Kidney epithelial cell (primary cell): ENCODE results near the gene SERPINB3. TPM values are rescaled to one million over a fixed set of nuclear protein-coding genes. Genes with fewer than 3 reads are reported as not detected.

ENCODE experiments used
- DNase-seq: peaks from one replicate; pipeline ENCODE4 v3.0.0-alpha.2; 2010; ENCODE audit warnings: low read depth
- H3K27me3 ChIP-seq: 2 replicates; pipeline ENCODE4 v1.6.0; 2011; ENCODE audit warnings: low read length; ENCODE audit not compliant: control insufficient read depth, insufficient read depth
- H3K36me3 ChIP-seq: 2 replicates; pipeline ENCODE4 v1.5.1; 2011; ENCODE audit warnings: low read length; ENCODE audit not compliant: control insufficient read depth, insufficient read depth
- H3K4me3 ChIP-seq: 2 replicates; pipeline ENCODE4 v1.5.1; 2011; ENCODE audit warnings: low read depth, mild to moderate bottlenecking, control low read depth, low read length
- CTCF ChIP-seq: IDR thresholded peaks from 2 replicates; pipeline ENCODE4 v1.5.1; 2011; ENCODE audit warnings: mild to moderate bottlenecking, moderate library complexity, low read length, control low read depth, inconsistent platforms; ENCODE audit not compliant: insufficient read depth, poor library complexity, severe bottlenecking
- total RNA-seq: library from RNA; depleted of rRNA; stranded (reverse); fragments of >200 nt; gene quantifications from 2 replicates; pipeline ENCODE4 v1.2.3, GENCODE V29; 2015

Gene SERPINB3
- total RNA-seq, 1 donor from 2014 or later, result not detected

- H3K36me3 ChIP-seq, result no peaks in the 10 kb centered on the region
- DNase-seq, result no peak
- TF ChIP-seq CTCF, result no peak
- no peak overlapping the region for H3K4me3 ChIP-seq
- no peaks in the 10 kb centered on the region for H3K27me3 ChIP-seq
Observed at GRCh38 chr18:63700501-63700900, 38.8 kb upstream of the SERPINB3 start.

GRCh38 chr18:63697097-63697660, 35.5 kb upstream of the SERPINB3 start:
- no peak overlapping the region for H3K4me3 ChIP-seq
- DNase-seq, result no peak
- H3K36me3 ChIP-seq, result no peaks in the 10 kb centered on the region
- H3K27me3 ChIP-seq, result no peaks in the 10 kb centered on the region
- no peak for TF ChIP-seq CTCF

- H3K27me3 ChIP-seq, result no peaks in the 10 kb centered on the region
- H3K36me3 ChIP-seq, result no peaks in the 10 kb centered on the region
- H3K4me3 ChIP-seq, result no peak overlapping the region
Observed at GRCh38 chr18:63689064-63689463, 27.4 kb upstream of the SERPINB3 start.

GRCh38 chr18:63686871-63687270, 25.2 kb upstream of the SERPINB3 start:
- TF ChIP-seq CTCF, result no peak
- H3K4me3 ChIP-seq, result no peak overlapping the region
- H3K27me3 ChIP-seq, result no peaks in the 10 kb centered on the region
- DNase-seq, result no peak
- H3K36me3 ChIP-seq, result no peaks in the 10 kb centered on the region

More at GRCh38 chr18:63689064-63689463, 27.4 kb upstream of the SERPINB3 start:
- TF ChIP-seq CTCF, result no peak
- no peak for DNase-seq

GRCh38 chr18:63684718-63685117, 23.0 kb upstream of the SERPINB3 start:
- Histone ChIP-seq H3K36me3 (no peaks in the 10 kb centered on the region), H3K27me3 (no peaks in the 10 kb centered on the region), H3K4me3 (no peak overlapping the region)
- no peak for DNase-seq
- TF ChIP-seq CTCF, result no peak

- H3K36me3 ChIP-seq, result no peaks in the 10 kb centered on the region
- no peak for DNase-seq
- no peak for TF ChIP-seq CTCF
Observed at GRCh38 chr18:63683890-63684289, 22.2 kb upstream of the SERPINB3 start.

More at GRCh38 chr18:63683890-63684289, 22.2 kb upstream of the SERPINB3 start:
- H3K27me3 ChIP-seq, result no peaks in the 10 kb centered on the region
- H3K4me3 ChIP-seq, result no peak overlapping the region
